Testis (tissue), 3 donors: ENCODE measurements around the gene LAMTOR3. TPM values are rescaled to one million over a fixed set of nuclear protein-coding genes. Genes with fewer than 3 reads are reported as not detected.

Source experiments
- DNase-seq: peaks from one replicate; pipeline ENCODE4 v3.0.0-alpha.2; 2019
- H3K27ac ChIP-seq, 2 donors: fragments of 200-600 bp; sonication (generic); one replicate each; pipeline ENCODE4 v1.5.1; 2019
- H3K27me3 ChIP-seq: fragments of 200-600 bp; sonication (generic); one replicate; pipeline ENCODE4 v1.5.1; 2019
- H3K36me3 ChIP-seq: fragments of 200-600 bp; sonication (generic); one replicate; pipeline ENCODE4 v1.5.1; 2017; ENCODE audit warnings: low read depth; ENCODE audit errors: missing control alignments
- H3K4me1 ChIP-seq: fragments of 200-600 bp; sonication (generic); one replicate; pipeline ENCODE4 v1.5.1; 2019
- H3K4me3 ChIP-seq, 2 donors: fragments of 200-600 bp; sonication (generic); one replicate each; pipeline ENCODE4 v1.5.1; 2017 to 2019
- H3K9me3 ChIP-seq: fragments of 200-600 bp; sonication (generic); one replicate; pipeline ENCODE4 v1.5.1; 2017
- POLR2A ChIP-seq: fragments of 450-650 bp; IDR thresholded peaks from one replicate; pipeline ENCODE4 v1.6.1; 2017; ENCODE audit warnings: antibody characterized with exemption, mild to moderate bottlenecking, moderate library complexity
- WGBS, 2 donors: methylation state at CpG; one replicate each; pipeline ENCODE4 v1.1.5; 2018; 5-methylcytosine and 5-hydroxymethylcytosine counted together
- intact Hi-C: fragments of 100-400 bp; cut with DNase I; formaldehyde crosslinking; loops from one replicate; pipeline ENCODE4 v1.15.1; 2023; ENCODE audit warnings: low total_unique reads
- polyA plus RNA-seq: library from polyadenylated mRNA; stranded (reverse); fragments of 350-450 nt; fragmentation: Illumina TruSeq; extraction: RNeasy Lipid Tissue Mini Kit (QIAGEN cat#74804); gene quantifications from one replicate; pipeline ENCODE4 v1.2.3, GENCODE V29; 2014; ENCODE audit warnings: low read depth, low replicate concordance; ENCODE audit not compliant: insufficient read depth
- total RNA-seq, 2 donors: library from RNA; depleted of rRNA; stranded (reverse); fragments of >200 nt; gene quantifications; one replicate each; pipeline ENCODE4 v1.2.3, GENCODE V29; 2016
- TF ChIP-seq, protein P1 (sequence below), 3 experiments: fragments of 450-650 bp in 2 of 3; fragments of 200-600 bp in 1 of 3; sonication (generic) in 1 of 3; IDR thresholded peaks; one replicate each; pipeline ENCODE4 v1.5.1; 2016 to 2019; ENCODE audit warnings: antibody characterized with exemption in 3 of 3, mild to moderate bottlenecking in 2 of 3, moderate library complexity in 1 of 3

LAMTOR3 gene
- total and polyA plus RNA-seq, 3 donors from 2014 or later = 42.0 to 51.7 (median 50.2) TPM

DNA sequence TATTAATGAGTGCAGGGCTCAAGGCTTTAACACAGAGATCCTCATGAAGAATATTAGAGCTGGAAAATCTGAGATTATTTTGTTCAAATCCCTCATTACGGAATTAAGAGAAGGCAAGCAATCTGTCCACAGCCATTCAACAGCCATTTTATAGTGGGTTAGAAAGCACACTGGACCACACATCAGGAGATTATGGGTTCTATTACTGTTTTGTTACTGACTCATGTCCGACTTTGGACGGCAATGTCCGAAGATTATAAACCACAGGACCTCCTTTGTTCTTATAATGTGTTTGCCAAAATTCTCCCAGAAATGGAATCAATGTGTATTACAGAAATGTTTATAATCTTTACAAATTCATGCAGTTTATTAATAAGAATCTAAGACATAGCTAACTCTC, 8.1 kb downstream of the LAMTOR3 start:
- H3K4me3 ChIP-seq = no peak overlapping the region
- 74 to 85% methylated on average over 4 of the region's 4 CpGs for WGBS, 2 donors
- H3K27ac ChIP-seq = no peak overlapping the region
- no peak for DNase-seq
- no peaks in the 10 kb centered on the region for H3K9me3 ChIP-seq
- intact Hi-C loops = no loop called here
- no peaks in the 10 kb centered on the region for H3K36me3 ChIP-seq
- H3K4me1 ChIP-seq = no peaks in the 10 kb centered on the region
- H3K27me3 ChIP-seq = no peaks in the 10 kb centered on the region
- TF ChIP-seq, protein P1, sequence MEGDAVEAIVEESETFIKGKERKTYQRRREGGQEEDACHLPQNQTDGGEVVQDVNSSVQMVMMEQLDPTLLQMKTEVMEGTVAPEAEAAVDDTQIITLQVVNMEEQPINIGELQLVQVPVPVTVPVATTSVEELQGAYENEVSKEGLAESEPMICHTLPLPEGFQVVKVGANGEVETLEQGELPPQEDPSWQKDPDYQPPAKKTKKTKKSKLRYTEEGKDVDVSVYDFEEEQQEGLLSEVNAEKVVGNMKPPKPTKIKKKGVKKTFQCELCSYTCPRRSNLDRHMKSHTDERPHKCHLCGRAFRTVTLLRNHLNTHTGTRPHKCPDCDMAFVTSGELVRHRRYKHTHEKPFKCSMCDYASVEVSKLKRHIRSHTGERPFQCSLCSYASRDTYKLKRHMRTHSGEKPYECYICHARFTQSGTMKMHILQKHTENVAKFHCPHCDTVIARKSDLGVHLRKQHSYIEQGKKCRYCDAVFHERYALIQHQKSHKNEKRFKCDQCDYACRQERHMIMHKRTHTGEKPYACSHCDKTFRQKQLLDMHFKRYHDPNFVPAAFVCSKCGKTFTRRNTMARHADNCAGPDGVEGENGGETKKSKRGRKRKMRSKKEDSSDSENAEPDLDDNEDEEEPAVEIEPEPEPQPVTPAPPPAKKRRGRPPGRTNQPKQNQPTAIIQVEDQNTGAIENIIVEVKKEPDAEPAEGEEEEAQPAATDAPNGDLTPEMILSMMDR (IDR thresholded peaks at IDR 0.05) = no peak
- TF ChIP-seq POLR2A = no peak

DNA sequence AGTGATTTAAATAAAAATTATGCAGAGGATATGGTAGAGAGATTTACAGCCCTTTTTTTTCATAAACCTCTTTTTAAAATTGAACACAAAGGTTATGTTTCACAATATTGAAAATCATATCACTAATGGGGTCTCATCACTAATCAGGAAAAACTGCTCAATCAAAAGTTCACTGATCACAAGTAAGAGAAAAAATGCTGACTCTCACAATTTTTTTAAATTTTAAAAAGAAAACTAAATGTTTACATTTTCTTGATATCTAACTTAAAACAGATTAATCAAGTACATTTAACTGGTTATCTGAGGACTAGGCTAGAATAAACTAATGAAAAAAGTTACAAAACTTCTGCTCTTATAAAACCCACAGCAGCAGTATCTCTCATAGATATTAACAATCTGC, 8.5 kb downstream of the LAMTOR3 start:
- no peaks in the 10 kb centered on the region for H3K9me3 ChIP-seq
- H3K4me1 ChIP-seq = no peaks in the 10 kb centered on the region
- TF ChIP-seq, protein P1 (IDR thresholded peaks at IDR 0.05) = no peak
- no peak for TF ChIP-seq POLR2A
- H3K27me3 ChIP-seq = no peaks in the 10 kb centered on the region
- no peak for DNase-seq
- intact Hi-C loops = no loop called here
- H3K36me3 ChIP-seq = no peaks in the 10 kb centered on the region
- no peak overlapping the region for H3K4me3 ChIP-seq
- no peak overlapping the region for H3K27ac ChIP-seq

DNA sequence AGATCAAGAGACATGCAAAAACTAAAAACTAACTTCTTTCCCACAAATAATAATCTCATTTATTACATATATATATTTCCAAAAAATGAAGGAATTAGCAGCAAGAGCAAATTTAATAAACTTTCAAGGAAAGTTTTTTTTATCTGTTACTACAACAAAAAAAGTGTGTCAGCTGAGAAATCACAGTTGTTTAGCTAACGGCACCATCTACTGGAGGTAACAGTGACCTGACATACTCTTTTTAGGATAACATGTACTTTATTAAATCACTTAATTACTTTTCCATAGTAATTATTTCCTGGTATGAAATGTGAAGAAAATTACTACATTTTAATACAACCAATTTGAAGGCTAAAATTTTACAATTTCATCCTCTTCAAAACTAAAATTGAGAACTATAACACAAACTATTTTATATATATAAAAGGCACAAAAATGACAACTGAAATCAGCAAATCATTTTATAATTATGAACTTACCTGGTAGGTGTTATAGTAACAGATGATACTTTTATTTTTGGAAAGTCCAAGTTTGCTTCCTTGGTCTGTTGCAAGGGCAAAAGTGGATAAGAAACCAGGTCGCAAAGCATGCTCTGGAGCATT, 9.1 kb downstream of the LAMTOR3 start:
- Histone ChIP-seq H3K36me3 (no peaks in the 10 kb centered on the region), H3K4me1 (no peaks in the 10 kb centered on the region), H3K9me3 (no peaks in the 10 kb centered on the region), H3K27me3 (no peaks in the 10 kb centered on the region), H3K27ac (no peak overlapping the region), H3K4me3 (no peak overlapping the region)
- peak; percentile 18 for DNase-seq
- WGBS, 2 donors = 66 to 67% methylated on average over 2 of the region's 2 CpGs
- intact Hi-C loops = no loop called here
- no peak for TF ChIP-seq POLR2A
- TF ChIP-seq, protein P1 (IDR thresholded peaks at IDR 0.05) = peak in 2 of 3 experiments; percentile 29 to 41

DNA sequence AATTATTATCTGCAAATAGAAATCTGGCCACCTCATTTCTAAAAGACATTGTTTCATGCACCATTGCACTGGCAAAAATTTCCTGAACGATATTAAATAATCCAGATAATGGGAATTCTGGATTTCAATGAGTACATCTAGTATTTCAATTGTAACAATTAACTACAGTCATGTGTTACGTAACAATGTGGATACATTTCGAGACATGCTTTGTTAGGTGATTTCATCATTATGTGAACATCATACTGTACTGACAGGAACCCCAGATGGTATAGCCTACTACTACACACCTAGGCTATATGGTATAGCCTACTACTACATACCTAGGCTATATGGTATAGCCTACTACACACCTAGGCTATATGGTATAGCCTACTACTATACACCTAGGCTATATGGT, 14.8 kb downstream of the LAMTOR3 start:
- Histone ChIP-seq H3K27ac (no peak overlapping the region), H3K9me3 (no peaks in the 10 kb centered on the region), H3K4me1 (no peaks in the 10 kb centered on the region), H3K4me3 (no peak overlapping the region), H3K27me3 (no peaks in the 10 kb centered on the region), H3K36me3 (no peaks in the 10 kb centered on the region)
- TF ChIP-seq, protein P1 (IDR thresholded peaks at IDR 0.05) = no peak
- no peak for TF ChIP-seq POLR2A
- intact Hi-C loops = no loop called here
- DNase-seq = no peak
- 70 to 72% methylated on average over 3 of the region's 3 CpGs for WGBS, 2 donors

DNA sequence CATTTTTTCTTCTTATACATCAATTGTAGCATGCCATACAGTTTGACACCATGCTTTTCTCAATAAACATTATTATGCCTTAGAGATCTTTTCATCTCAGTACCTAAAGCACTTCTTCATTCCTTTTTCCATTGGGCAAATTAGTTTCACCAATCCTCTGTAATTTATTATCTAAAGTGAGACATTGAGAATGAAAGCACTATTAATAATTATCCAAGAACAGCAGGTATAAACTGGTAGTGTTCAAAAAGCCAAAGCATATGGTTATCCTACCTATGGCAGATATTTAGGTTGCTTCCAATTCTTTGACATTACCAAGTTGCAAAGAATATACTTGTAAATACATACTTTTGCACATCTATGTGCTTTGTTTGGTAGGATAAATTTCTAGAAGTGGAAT, 15.6 kb downstream of the LAMTOR3 start:
- Histone ChIP-seq H3K27ac (no peak overlapping the region), H3K4me3 (no peak overlapping the region)
- TF ChIP-seq POLR2A = no peak

More for the DNA sequence above, 15.6 kb downstream of the LAMTOR3 start:
- no peaks in the 10 kb centered on the region for H3K27me3 ChIP-seq
- no peaks in the 10 kb centered on the region for H3K9me3 ChIP-seq
- H3K36me3 ChIP-seq = no peaks in the 10 kb centered on the region
- no peaks in the 10 kb centered on the region for H3K4me1 ChIP-seq
- DNase-seq = no peak
- intact Hi-C loops = no loop called here
